GM12878 (cell line): ENCODE measurements around the gene SEMA4C. TPM values are rescaled to one million over a fixed set of nuclear protein-coding genes. Genes with fewer than 3 reads are reported as not detected.

Experiments
- ATAC-seq: fragments of 200-7000 bp; cut with Tn5 transposase; 3 replicates; pipeline ENCODE4 v1.9.1; 2020; ENCODE audit warnings: mild to moderate bottlenecking, moderate library complexity
- BruUV-seq: library from RNA; stranded (reverse); fragments of 400-500 nt; replicated peaks from 2 replicates; lab custom pipeline; 2021; lab: Mats Ljungman, UMichigan
- CTCF ChIA-PET: fragments of 300-600 bp; sonication (Branson Sonifier 250); formaldehyde crosslinking; extraction: SDS; loops from one replicate; lab custom pipeline; 2021; ENCODE audit warnings: inconsistent platforms; lab: Yijun Ruan, JAX
- POLR2A ChIA-PET: fragments of 350-600 bp; formaldehyde crosslinking; extraction: SDS; loops from one replicate; lab custom pipeline; 2021; ENCODE audit warnings: inconsistent platforms; lab: Charles Lee
- RAD21 ChIA-PET: fragments of 300-600 bp; sonication (Branson Sonifier 250); formaldehyde crosslinking; loops from one replicate; lab custom pipeline; 2023; ENCODE audit warnings: antibody characterized with exemption; ENCODE audit not compliant: unreplicated experiment; lab: Charles Lee
- SMC1A ChIA-PET: fragments of 300-600 bp; sonication (Branson Sonifier 250); formaldehyde crosslinking; loops from one replicate; lab custom pipeline; 2023; ENCODE audit not compliant: unreplicated experiment, uncharacterized antibody; lab: Charles Lee
- DNase-seq: peaks from one replicate; pipeline ENCODE4 v3.0.0-alpha.2; 2011; ENCODE audit warnings: low read depth, low spot score
- FAIRE-seq: peaks from 3 replicates; lab custom pipeline; 2011; peaks lifted over from hg19 to GRCh38; lab: Jason Lieb, UNC
- H2AFZ ChIP-seq: 2 replicates; pipeline ENCODE4 v1.6.0; 2011; ENCODE audit warnings: low read depth, low read length, control low read depth; ENCODE audit not compliant: control insufficient read depth
- H3K27ac ChIP-seq: 2 replicates; pipeline ENCODE4 v1.5.1; 2011; ENCODE audit warnings: control low read depth; ENCODE audit not compliant: control insufficient read depth, insufficient read depth
- H3K27me3 ChIP-seq, 2 experiments: replicated peaks in 1 of 2; 2 replicates each; pipeline versions ENCODE4 v1.6.0 to v1.6.1; 2011; ENCODE audit warnings: low read length in 1 of 2; ENCODE audit not compliant: control insufficient read depth in 2 of 2, insufficient read depth in 2 of 2
- H3K36me3 ChIP-seq, 2 experiments: 2 replicates each; pipeline ENCODE4 v1.5.1; 2011; ENCODE audit warnings: low read length in 1 of 2; ENCODE audit not compliant: control insufficient read depth in 2 of 2, insufficient read depth in 2 of 2
- H3K4me1 ChIP-seq: 2 replicates; pipeline ENCODE4 v1.6.1; 2011; ENCODE audit warnings: mild to moderate bottlenecking, low read length, moderate library complexity, mixed read lengths; ENCODE audit not compliant: control insufficient read depth, insufficient read depth
- H3K4me2 ChIP-seq: 2 replicates; pipeline ENCODE4 v1.6.0; 2011; ENCODE audit warnings: control low read depth; ENCODE audit not compliant: control insufficient read depth, insufficient read depth
- H3K4me3 ChIP-seq: fragments of 200-600 bp; sonication (generic); 2 replicates; pipeline ENCODE4 v1.5.1; 2016
- H3K79me2 ChIP-seq: 2 replicates; pipeline ENCODE4 v1.6.0; 2011; ENCODE audit warnings: low read length; ENCODE audit not compliant: control insufficient read depth, insufficient read depth
- H3K9ac ChIP-seq: 2 replicates; pipeline ENCODE4 v1.8.0; 2011; ENCODE audit warnings: low read length, control low read depth, mixed read lengths; ENCODE audit not compliant: control insufficient read depth, insufficient read depth
- H3K9me3 ChIP-seq: replicated peaks from 3 replicates; pipeline ENCODE4 v1.5.1; 2011; ENCODE audit warnings: mild to moderate bottlenecking, low read length; ENCODE audit not compliant: control insufficient read depth, insufficient read depth
- H4K20me1 ChIP-seq: 2 replicates; pipeline ENCODE4 v1.6.0; 2011; ENCODE audit not compliant: control insufficient read depth, insufficient read depth
- RELB ChIP-seq: fragments of 450-650 bp; IDR thresholded peaks from 2 replicates; pipeline ENCODE4 v1.6.1; 2017; ENCODE audit warnings: low read depth, mild to moderate bottlenecking, moderate library complexity
- REST ChIP-seq: IDR thresholded peaks from 2 replicates; pipeline ENCODE4 v1.6.1; 2012; ENCODE audit warnings: mild to moderate bottlenecking, low read depth, low read length
- WGBS: methylation state at CpG from one replicate; pipeline ENCODE4 v1.1.6; 2016; ENCODE audit warnings: low lambda C conversion rate; ENCODE audit not compliant: insufficient replicate concordance, insufficient coverage; ENCODE audit errors: missing lambda C conversion rate; 5-methylcytosine and 5-hydroxymethylcytosine counted together
- in situ Hi-C: fragments of 300-500 bp; cut with MboI; formaldehyde crosslinking; loops from 9 replicates; pipeline ENCODE4 v1.14.3; 2018; ENCODE audit warnings: mixed read lengths
- intact Hi-C: fragments of 100-400 bp; cut with micrococcal nuclease; formaldehyde crosslinking; loops from one replicate; pipeline ENCODE4 v1.14.2; 2022; ENCODE audit not compliant: unreplicated experiment
- polyA plus RNA-seq, 11 experiments: library from polyadenylated mRNA; depleted of rRNA in 4 of 11; unstranded in 6 of 11; stranded (reverse) in 5 of 11; fragments of >200 nt; fragmentation: Nextera tagmentation in 4 of 11; fragmentation: Illumina TruSeq in 1 of 11; extraction: Ambion mirVana in 4 of 11; extraction: Trizol in 1 of 11; gene quantifications; 1 replicate in 1 of 11; 2 replicates in 10 of 11; pipeline versions ENCODE4 v1.2.1 to v1.2.3, GENCODE V29; 2011 to 2016; ENCODE audit warnings: inconsistent platforms in 2 of 11, missing spikeins in 2 of 11, low read depth in 1 of 11
- total RNA-seq, 4 experiments: library from RNA; depleted of rRNA in 3 of 4; stranded (reverse); fragments of >200 nt in 3 of 4; fragmentation: Illumina TruSeq in 1 of 4; extraction: Trizol in 1 of 4; gene quantifications; 2 replicates each; pipeline versions ENCODE4 v1.2.1 to v1.2.3, GENCODE V29; 2013 to 2021

The SEMA4C gene
- total and polyA plus RNA-seq, 10 of the 15 experiments (the other 5 are each of a cell fraction or from before 2014, with no cell fraction given) = 0.06 to 21.6 (median 6.8) TPM

GRCh38 chr2:96869281-96869821 is 529 bp downstream of the SEMA4C start:
- Histone ChIP-seq H3K4me1 (peaks cover 29% of the 10 kb centered on the region), H3K36me3 (peaks cover 8 to 11% of the 10 kb centered on the region in 2 experiments; a peak in 3 of 4 replicates), H3K9me3 (no peaks in the 10 kb centered on the region), H2AFZ (peak overlapping the region; percentile 20; the same call in 1 of the 2 replicates), H3K4me2 (peak overlapping the region; percentile 90), H3K9ac (peak overlapping the region; percentile 85), H3K27me3 (no peaks in the 10 kb centered on the region; a peak in 1 of 4 replicates), H3K79me2 (peaks cover 38% of the 10 kb centered on the region), H4K20me1 (no peaks in the 10 kb centered on the region), H3K27ac (peak overlapping the region; percentile 86), H3K4me3 (peak overlapping the region; percentile 95)
- CTCF ChIA-PET = interaction anchor here (0.9 to 2.2 kb wide), 4 partner anchors 12 to 85 kb away, joined by 3 to 22 read pairs (median 4); partner anchors contain the start of gene ANKRD39
- intact Hi-C loops = loop anchor here (5.0 kb wide), 1 partner anchor 232 kb away; the partner anchor contains the start of gene KANSL3
- BruUV-seq = no TSS peak
- RAD21 ChIA-PET = interaction anchor here (0.6 to 3.0 kb wide), 5 partner anchors 11 to 81 kb away, joined by 3 to 39 read pairs (median 12); partner anchors contain the start of gene ANKRD39
- in situ Hi-C loops = no loop called here
- ATAC-seq = peak; percentile 11
- no peak for FAIRE-seq
- no peak for TF ChIP-seq RELB
- TF ChIP-seq REST = no peak
- SMC1A ChIA-PET = interaction anchor here (1.6 to 2.6 kb wide), 2 partner anchors 12 to 85 kb away, joined by 4 to 13 read pairs; partner anchors contain the start of gene ANKRD39
- 2% methylated on average over 32 of the region's 64 CpGs for WGBS
- POLR2A ChIA-PET = interaction anchor here (1.0 to 3.6 kb wide), 3 partner anchors 12 to 85 kb away, joined by 3 to 30 read pairs (median 8); partner anchors contain the start of gene ANKRD39
- no peak for DNase-seq
